ENCODE results near the gene CLDN16. TPM values are rescaled to one million over a fixed set of nuclear protein-coding genes. Genes with fewer than 3 reads are reported as not detected.

Gene CLDN16
- polyA plus RNA-seq, 1 donor from 2014 or later, result not detected

DNA sequence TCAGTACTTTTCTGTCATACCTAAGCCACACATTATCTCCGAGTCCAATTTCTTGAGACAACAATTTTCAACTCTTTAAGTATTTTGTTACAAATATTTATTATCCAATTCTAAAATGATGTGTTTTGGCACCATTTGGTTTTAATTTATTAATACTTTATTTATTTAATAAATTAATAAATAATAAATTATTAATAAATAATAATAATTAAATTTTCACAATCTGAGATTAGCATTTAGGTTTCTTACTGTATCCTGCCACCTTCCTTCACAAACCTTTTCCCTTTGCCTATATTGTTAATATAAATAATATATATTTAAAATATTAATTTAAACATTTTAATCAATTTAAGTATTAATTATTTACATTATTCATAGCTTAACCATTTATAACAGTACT lies 37.9 kb downstream of the CLDN16 start:
- no peak for TF ChIP-seq EP300 (conservative IDR thresholded peaks at IDR 0.05; ENCODE audit: poor library complexity, severe bottlenecking)
- TF ChIP-seq RAD21 (conservative IDR thresholded peaks at IDR 0.05), result no peak
- no peak for TF ChIP-seq EZH2 (IDR thresholded peaks at IDR 0.05; ENCODE audit: borderline replicate concordance, insufficient read depth, low read length, poor library complexity, severe bottlenecking)
- TF ChIP-seq POLR2AphosphoS5 (IDR thresholded peaks at IDR 0.05), result no peak
- no peak for TF ChIP-seq SMC3 (conservative IDR thresholded peaks at IDR 0.05; ENCODE audit: poor library complexity)
- TF ChIP-seq, protein P1, sequence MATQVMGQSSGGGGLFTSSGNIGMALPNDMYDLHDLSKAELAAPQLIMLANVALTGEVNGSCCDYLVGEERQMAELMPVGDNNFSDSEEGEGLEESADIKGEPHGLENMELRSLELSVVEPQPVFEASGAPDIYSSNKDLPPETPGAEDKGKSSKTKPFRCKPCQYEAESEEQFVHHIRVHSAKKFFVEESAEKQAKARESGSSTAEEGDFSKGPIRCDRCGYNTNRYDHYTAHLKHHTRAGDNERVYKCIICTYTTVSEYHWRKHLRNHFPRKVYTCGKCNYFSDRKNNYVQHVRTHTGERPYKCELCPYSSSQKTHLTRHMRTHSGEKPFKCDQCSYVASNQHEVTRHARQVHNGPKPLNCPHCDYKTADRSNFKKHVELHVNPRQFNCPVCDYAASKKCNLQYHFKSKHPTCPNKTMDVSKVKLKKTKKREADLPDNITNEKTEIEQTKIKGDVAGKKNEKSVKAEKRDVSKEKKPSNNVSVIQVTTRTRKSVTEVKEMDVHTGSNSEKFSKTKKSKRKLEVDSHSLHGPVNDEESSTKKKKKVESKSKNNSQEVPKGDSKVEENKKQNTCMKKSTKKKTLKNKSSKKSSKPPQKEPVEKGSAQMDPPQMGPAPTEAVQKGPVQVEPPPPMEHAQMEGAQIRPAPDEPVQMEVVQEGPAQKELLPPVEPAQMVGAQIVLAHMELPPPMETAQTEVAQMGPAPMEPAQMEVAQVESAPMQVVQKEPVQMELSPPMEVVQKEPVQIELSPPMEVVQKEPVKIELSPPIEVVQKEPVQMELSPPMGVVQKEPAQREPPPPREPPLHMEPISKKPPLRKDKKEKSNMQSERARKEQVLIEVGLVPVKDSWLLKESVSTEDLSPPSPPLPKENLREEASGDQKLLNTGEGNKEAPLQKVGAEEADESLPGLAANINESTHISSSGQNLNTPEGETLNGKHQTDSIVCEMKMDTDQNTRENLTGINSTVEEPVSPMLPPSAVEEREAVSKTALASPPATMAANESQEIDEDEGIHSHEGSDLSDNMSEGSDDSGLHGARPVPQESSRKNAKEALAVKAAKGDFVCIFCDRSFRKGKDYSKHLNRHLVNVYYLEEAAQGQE (IDR thresholded peaks at IDR 0.05; ENCODE audit: borderline replicate concordance), result no peak
- TF ChIP-seq TAF1 (IDR thresholded peaks at IDR 0.05; ENCODE audit: low read depth), result no peak
- no peak for TF ChIP-seq MXI1 (conservative IDR thresholded peaks at IDR 0.05; ENCODE audit: poor library complexity, severe bottlenecking)
- TF ChIP-seq, protein P2, sequence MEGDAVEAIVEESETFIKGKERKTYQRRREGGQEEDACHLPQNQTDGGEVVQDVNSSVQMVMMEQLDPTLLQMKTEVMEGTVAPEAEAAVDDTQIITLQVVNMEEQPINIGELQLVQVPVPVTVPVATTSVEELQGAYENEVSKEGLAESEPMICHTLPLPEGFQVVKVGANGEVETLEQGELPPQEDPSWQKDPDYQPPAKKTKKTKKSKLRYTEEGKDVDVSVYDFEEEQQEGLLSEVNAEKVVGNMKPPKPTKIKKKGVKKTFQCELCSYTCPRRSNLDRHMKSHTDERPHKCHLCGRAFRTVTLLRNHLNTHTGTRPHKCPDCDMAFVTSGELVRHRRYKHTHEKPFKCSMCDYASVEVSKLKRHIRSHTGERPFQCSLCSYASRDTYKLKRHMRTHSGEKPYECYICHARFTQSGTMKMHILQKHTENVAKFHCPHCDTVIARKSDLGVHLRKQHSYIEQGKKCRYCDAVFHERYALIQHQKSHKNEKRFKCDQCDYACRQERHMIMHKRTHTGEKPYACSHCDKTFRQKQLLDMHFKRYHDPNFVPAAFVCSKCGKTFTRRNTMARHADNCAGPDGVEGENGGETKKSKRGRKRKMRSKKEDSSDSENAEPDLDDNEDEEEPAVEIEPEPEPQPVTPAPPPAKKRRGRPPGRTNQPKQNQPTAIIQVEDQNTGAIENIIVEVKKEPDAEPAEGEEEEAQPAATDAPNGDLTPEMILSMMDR (IDR thresholded peaks at IDR 0.05; ENCODE audit: poor library complexity, severe bottlenecking), result no peak

DNA sequence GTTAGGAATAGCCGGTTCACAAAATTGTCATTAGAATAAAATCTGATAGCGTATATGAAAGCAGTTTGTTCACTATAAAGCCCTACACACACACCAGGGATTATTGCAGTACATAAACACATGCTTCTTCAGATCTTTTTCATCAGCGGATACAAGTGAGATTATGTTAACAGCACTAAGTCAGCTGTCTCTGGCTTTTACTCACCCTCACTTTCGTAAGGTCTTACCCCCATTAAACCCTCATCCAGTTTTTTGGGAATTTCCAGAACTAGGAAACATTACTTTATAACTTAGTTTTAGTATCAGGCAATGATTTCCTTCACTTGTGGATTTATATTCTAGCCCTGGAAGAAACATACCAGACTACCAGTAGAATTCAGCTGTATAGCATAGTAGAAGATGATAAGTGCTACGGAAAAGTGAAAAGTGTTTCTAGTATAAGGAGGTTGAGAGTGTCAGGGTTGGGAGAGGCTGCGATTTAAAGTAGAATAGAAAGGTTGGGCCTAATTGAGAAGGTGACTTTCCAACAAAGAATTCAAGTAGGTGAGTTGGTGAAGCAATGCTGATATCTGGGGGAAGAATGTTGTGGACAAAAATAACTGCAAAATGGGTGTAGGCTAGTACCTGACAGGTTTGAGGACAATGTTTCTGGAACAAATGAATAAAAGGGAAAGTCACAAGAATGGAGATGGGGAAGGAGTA lies 39.0 kb downstream of the CLDN16 start:
- H3K9me2 ChIP-seq (ENCODE audit: insufficient read depth, low read length), result no peaks in the 10 kb centered on the region
- no peak overlapping the region for H3K27ac ChIP-seq (ENCODE audit: low read length)
- no peaks in the 10 kb centered on the region for H3K27me3 ChIP-seq (ENCODE audit: insufficient read depth, low read depth, low read length)
- no peak overlapping the region for H2AFZ ChIP-seq (ENCODE audit: low read depth, low read length)
- no peaks in the 10 kb centered on the region for H4K20me1 ChIP-seq (ENCODE audit: insufficient read depth)
- H3K79me2 ChIP-seq (replicated peaks; ENCODE audit: insufficient read depth, low read length), result no peaks in the 10 kb centered on the region
- no peak overlapping the region for H3K4me2 ChIP-seq (ENCODE audit: low read length)
- H3F3A ChIP-seq (ENCODE audit: insufficient read depth, low read length, poor library complexity, severe bottlenecking), result no peaks in the 10 kb centered on the region
- H3K4me3 ChIP-seq (ENCODE audit: low read length), result no peak overlapping the region
- no peak overlapping the region for H3K9ac ChIP-seq (ENCODE audit: low read length)
- no peaks in the 10 kb centered on the region for H3K9me3 ChIP-seq (ENCODE audit: low read length)
- TF ChIP-seq, protein P2 (IDR thresholded peaks at IDR 0.05; ENCODE audit: poor library complexity, severe bottlenecking), result no peak
- TF ChIP-seq MXI1 (conservative IDR thresholded peaks at IDR 0.05; ENCODE audit: poor library complexity, severe bottlenecking), result no peak
- no peaks in the 10 kb centered on the region for H3K36me3 ChIP-seq (ENCODE audit: insufficient read depth, low read length)

More for the DNA sequence above, 37.9 kb downstream of the CLDN16 start:
- Histone ChIP-seq H3K79me2 (replicated peaks; ENCODE audit: insufficient read depth, low read length) (no peaks in the 10 kb centered on the region), H3F3A (ENCODE audit: insufficient read depth, low read length, poor library complexity, severe bottlenecking) (no peaks in the 10 kb centered on the region), H3K27ac (ENCODE audit: low read length) (no peak overlapping the region), H3K4me2 (ENCODE audit: low read length) (no peak overlapping the region), H3K9me2 (ENCODE audit: insufficient read depth, low read length) (no peaks in the 10 kb centered on the region), H3K27me3 (ENCODE audit: insufficient read depth, low read depth, low read length) (no peaks in the 10 kb centered on the region), H3K36me3 (ENCODE audit: insufficient read depth, low read length) (no peaks in the 10 kb centered on the region), H2AFZ (ENCODE audit: low read depth, low read length) (no peak overlapping the region), H3K9ac (ENCODE audit: low read length) (no peak overlapping the region), H4K20me1 (ENCODE audit: insufficient read depth) (no peaks in the 10 kb centered on the region), H3K4me3 (ENCODE audit: low read length) (no peak overlapping the region), H3K9me3 (ENCODE audit: low read length) (no peaks in the 10 kb centered on the region)

Measured in neural cell (in vitro differentiated cells).